Gastroesophageal sphincter (tissue), 4 donors: Measurements from ENCODE around the gene TREML2. TPM values are rescaled to one million over a fixed set of nuclear protein-coding genes. Genes with fewer than 3 reads are reported as not detected.

Experiments
- ATAC-seq: fragments of 150-250 bp; one replicate; pipeline ENCODE4 v1.9.1; 2016; ENCODE audit warnings: mild to moderate bottlenecking, moderate library complexity
- H3K27ac ChIP-seq, 4 donors: fragments of 200-600 bp; sonication (generic) in 3 of 4; 1 replicate in 3 of 4; 2 replicates in 1 of 4; pipeline ENCODE4 v1.5.1; 2016 to 2019
- H3K27me3 ChIP-seq: fragments of 200-600 bp; sonication (generic); one replicate; pipeline ENCODE4 v1.5.1; 2019
- H3K36me3 ChIP-seq, 2 donors: fragments of 200-600 bp; sonication (generic); one replicate each; pipeline ENCODE4 v1.5.1; 2019; ENCODE audit warnings: control low read depth in 1 of 2
- H3K4me1 ChIP-seq, 3 donors: fragments of 200-600 bp; sonication (generic); 1 replicate in 2 of 3; 2 replicates in 1 of 3; pipeline ENCODE4 v1.5.1; 2016 to 2019; ENCODE audit warnings: control low read depth in 2 of 3
- H3K4me3 ChIP-seq, 2 donors: fragments of 200-600 bp; sonication (generic); one replicate each; pipeline ENCODE4 v1.5.1; 2019; ENCODE audit warnings: mild to moderate bottlenecking in 1 of 2, moderate library complexity in 1 of 2
- H3K9me3 ChIP-seq, 3 donors: fragments of 200-600 bp; sonication (generic); one replicate each; pipeline ENCODE4 v1.5.1; 2017 to 2019; ENCODE audit warnings: control low read depth in 2 of 3
- CTCF ChIP-seq, 4 experiments: fragments of 200-600 bp in 2 of 4; fragments of 450-650 bp in 2 of 4; sonication (generic) in 1 of 4; IDR thresholded peaks; one replicate each; pipeline ENCODE4 v1.5.1; 2017 to 2019; ENCODE audit warnings: antibody characterized with exemption in 4 of 4, mild to moderate bottlenecking in 2 of 4, moderate library complexity in 2 of 4
- EP300 ChIP-seq: sonication (generic); formaldehyde crosslinking; IDR thresholded peaks from one replicate; pipeline ENCODE4 v1.6.1; 2017; ENCODE audit warnings: antibody characterized with exemption, mild to moderate bottlenecking
- POLR2A ChIP-seq, 2 donors: fragments of 450-650 bp; IDR thresholded peaks; one replicate each; pipeline ENCODE4 v1.6.1; 2017; ENCODE audit warnings: antibody characterized with exemption in 2 of 2, mild to moderate bottlenecking in 2 of 2, moderate library complexity in 1 of 2
- POLR2AphosphoS5 ChIP-seq: sonication (generic); formaldehyde crosslinking; IDR thresholded peaks from one replicate; pipeline ENCODE4 v1.6.1; 2017; ENCODE audit warnings: antibody characterized with exemption
- WGBS, 2 donors: methylation state at CpG; one replicate each; pipeline ENCODE4 v1.1.5; 2018; ENCODE audit warnings: low coverage in 1 of 2; 5-methylcytosine and 5-hydroxymethylcytosine counted together
- total RNA-seq, 4 donors: library from RNA; depleted of rRNA; stranded (reverse); fragments of >200 nt; gene quantifications; one replicate each; pipeline ENCODE4 v1.1.0, GENCODE V29; 2016

TREML2 gene
- total RNA-seq, 4 donors from 2014 or later, result 0.27 TPM; not detected in 3

GRCh38 chr6:41228096-41228495 lies 27.1 kb upstream of the TREML2 start, which contains the start of gene TREML4:
TREML4 (plus strand) TSS chr6:41228349; CDS start chr6:41228428, 79 bp downstream.
- TF ChIP-seq POLR2AphosphoS5, result no peak
- TF ChIP-seq CTCF (IDR thresholded peaks at IDR 0.05), result no peak
- TF ChIP-seq EP300, result no peak
- H3K9me3 ChIP-seq, result no peaks in the 10 kb centered on the region
- 0% methylated on average over 1 of the region's 5 CpGs; no CpG with 5 or more reads in 1 of the 2 donors for WGBS, 2 donors
- no peaks in the 10 kb centered on the region for H3K36me3 ChIP-seq
- ATAC-seq, result no peak
- H3K4me1 ChIP-seq, result no peaks in the 10 kb centered on the region
- H3K4me3 ChIP-seq, result no peak within 1 kb of the TSS
- peaks cover 62% of the 10 kb centered on the region for H3K27me3 ChIP-seq
- no peak within 1 kb of the TSS for H3K27ac ChIP-seq

- no peak overlapping the region for H3K27ac ChIP-seq
- H3K4me1 ChIP-seq, result no peaks in the 10 kb centered on the region
- 39 to 60% methylated on average over 2 to 3 of the region's 3 CpGs for WGBS, 2 donors
- no peak for TF ChIP-seq EP300
- no peak for TF ChIP-seq POLR2AphosphoS5
- no peak for TF ChIP-seq POLR2A (IDR thresholded peaks at IDR 0.05)
- no peak for TF ChIP-seq CTCF (IDR thresholded peaks at IDR 0.05)
- no peaks in the 10 kb centered on the region for H3K9me3 ChIP-seq
- peaks cover 68% of the 10 kb centered on the region for H3K27me3 ChIP-seq
- no peaks in the 10 kb centered on the region for H3K36me3 ChIP-seq
- no peak overlapping the region for H3K4me3 ChIP-seq
- ATAC-seq, result no peak
Observed at GRCh38 chr6:41226752-41227151, 25.8 kb upstream of the TREML2 start.

- H3K9me3 ChIP-seq, result peaks cover 0 to 13% (median 0%) of the 10 kb centered on the region in 3 donors
- no peaks in the 10 kb centered on the region for H3K4me1 ChIP-seq
- ATAC-seq, result no peak
- TF ChIP-seq POLR2AphosphoS5 (no peak), CTCF (IDR thresholded peaks at IDR 0.05) (no peak)
- 83% methylated on average over 1 of the region's 1 CpG; no CpG with 5 or more reads in 1 of the 2 donors for WGBS, 2 donors
- no peak overlapping the region for H3K27ac ChIP-seq
- H3K36me3 ChIP-seq, result no peaks in the 10 kb centered on the region
- peaks cover 58% of the 10 kb centered on the region for H3K27me3 ChIP-seq
- no peak overlapping the region for H3K4me3 ChIP-seq
Observed at GRCh38 chr6:41224800-41225199, 23.9 kb upstream of the TREML2 start.

GRCh38 chr6:41222513-41222912 lies 21.6 kb upstream of the TREML2 start:
- ATAC-seq, result no peak
- 100% methylated on average over 1 of the region's 5 CpGs; no CpG with 5 or more reads in 1 of the 2 donors for WGBS, 2 donors

More at GRCh38 chr6:41222513-41222912, 21.6 kb upstream of the TREML2 start:
- peaks cover 37% of the 10 kb centered on the region for H3K27me3 ChIP-seq
- no peak overlapping the region for H3K4me3 ChIP-seq
- H3K4me1 ChIP-seq, result no peaks in the 10 kb centered on the region
- no peak overlapping the region for H3K27ac ChIP-seq
- H3K36me3 ChIP-seq, result no peaks in the 10 kb centered on the region
- TF ChIP-seq EP300, result no peak
- no peak for TF ChIP-seq POLR2A (IDR thresholded peaks at IDR 0.05)
- TF ChIP-seq POLR2AphosphoS5, result no peak
- no peak for TF ChIP-seq CTCF (IDR thresholded peaks at IDR 0.05)
- H3K9me3 ChIP-seq, result peaks cover 0 to 18% (median 0%) of the 10 kb centered on the region in 3 donors
